ENCODE data around the gene TMEM243.
"Not testable (repeated sequence)": the region's sequence is repeated elsewhere in the genome, so short reads cannot be mapped to it uniquely, and the experiment has no call there.

The TMEM243 gene

DNA sequence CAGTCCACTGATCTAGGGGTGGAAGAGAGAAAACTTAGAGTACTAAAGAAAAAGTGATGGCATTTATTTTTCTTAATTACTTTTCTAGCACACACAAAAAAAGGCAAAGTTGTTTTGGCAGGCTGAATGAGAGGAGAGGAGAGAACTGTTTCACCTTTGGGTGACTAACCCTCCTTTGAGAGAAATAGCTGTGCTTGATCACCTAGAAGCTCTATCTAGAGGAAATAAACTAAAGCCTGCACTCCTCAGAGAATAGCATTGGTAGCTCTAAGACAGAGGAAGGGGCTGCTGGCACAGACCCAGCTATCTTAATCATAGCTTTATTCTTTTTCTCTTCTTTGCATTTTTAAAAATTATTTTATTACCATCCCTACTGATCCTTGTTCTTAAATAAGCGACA is 6.3 kb downstream of the TMEM243 start:
- FAIRE-seq (no peak), DNase-seq (ENCODE audit: insufficient read length, low spot score) (no peak)

DNA sequence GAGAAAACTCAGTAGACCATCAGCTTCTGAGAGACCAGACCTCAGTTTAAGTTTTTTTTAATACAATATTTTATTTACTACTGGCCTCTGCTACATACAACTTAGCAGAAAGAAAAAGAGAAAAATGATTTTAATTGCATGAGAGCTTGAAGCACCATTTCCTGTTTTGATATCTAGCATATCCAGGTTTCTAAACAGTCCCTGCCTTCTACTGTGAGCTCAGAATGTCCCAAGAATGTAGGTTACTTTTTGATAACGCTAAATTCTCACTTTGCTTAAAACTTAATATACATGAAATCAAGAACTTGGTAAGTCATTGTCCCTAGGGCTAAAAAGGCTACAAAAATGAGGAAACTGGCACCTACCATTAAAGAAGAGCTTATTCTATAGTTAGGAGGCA is 7.0 kb downstream of the TMEM243 start:
- no peak for DNase-seq (ENCODE audit: insufficient read length, low spot score)
- FAIRE-seq = no peak

DNA sequence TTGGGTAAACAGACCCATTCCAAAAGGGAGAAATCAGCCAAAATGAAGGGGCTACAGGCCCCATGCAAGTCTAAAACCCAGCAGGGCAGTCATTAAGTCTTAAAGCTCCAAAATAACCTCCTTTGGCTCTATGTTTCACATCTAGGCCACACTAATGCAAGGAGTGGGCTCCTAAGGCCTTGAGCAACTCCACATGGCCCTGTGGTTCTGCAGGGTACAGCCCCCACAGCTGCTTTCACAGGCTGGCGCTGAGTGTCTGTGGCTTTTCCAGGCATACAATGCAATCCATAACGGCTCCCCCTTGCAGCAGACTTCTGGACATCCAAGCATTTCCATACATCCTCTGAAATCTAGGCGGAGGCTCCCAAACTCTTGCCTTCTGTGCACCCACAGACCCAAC is 9.0 kb downstream of the TMEM243 start:
- FAIRE-seq (no peak), DNase-seq (ENCODE audit: insufficient read length, low spot score) (no peak)

DNA sequence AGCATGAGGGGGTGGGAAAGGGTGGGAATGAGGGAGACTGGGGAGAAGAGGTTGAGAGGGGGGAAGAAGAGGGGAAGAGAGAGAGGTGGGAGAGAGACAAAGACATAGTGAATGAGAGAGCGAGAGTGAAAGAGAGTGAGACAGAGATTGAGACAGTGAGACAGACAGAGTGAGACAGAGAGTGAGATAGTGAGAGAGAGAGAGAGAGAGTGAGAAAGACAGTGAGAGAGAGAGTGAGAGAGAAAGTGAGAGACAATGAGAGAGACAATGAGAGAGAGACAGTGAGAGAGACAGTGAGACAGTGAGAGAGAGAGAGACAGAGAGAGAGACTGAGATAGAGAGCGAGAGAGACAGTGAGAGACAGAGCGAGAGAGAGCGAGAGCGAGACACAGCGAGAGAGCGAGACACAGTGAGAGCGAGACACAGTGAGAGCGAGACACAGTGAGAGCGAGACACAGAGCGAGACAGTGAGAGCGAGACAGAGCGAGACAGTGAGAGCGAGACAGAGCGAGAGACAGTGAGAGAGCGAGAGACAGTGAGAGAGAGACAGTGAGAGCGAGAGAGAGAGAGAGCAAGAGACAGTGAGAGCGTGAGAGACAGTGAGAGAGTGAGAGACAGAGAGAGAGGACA is 10.1 kb downstream of the TMEM243 start:
- FAIRE-seq (no peak), DNase-seq (ENCODE audit: insufficient read length, low spot score) (no peak)

DNA sequence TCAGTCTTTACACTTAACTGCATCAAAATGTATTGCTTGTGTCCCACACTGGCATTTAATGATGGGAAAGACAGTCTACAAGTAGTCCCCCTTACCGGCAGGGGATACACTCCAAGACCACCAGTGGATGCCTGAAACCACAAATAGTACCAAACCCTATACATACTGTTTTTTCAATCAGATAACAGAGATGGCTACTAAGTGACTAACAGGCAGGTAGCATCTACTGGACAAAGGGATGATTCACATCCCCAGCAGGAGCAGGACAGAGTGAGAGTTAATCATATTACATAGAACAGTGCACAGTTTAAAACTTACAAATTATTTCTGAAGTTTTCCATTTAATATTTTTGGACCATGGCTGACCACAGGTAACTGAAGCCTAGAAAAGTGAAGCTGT is 13.2 kb downstream of the TMEM243 start:
- DNase-seq (ENCODE audit: insufficient read length, low spot score) (no peak), FAIRE-seq (no peak)

DNA sequence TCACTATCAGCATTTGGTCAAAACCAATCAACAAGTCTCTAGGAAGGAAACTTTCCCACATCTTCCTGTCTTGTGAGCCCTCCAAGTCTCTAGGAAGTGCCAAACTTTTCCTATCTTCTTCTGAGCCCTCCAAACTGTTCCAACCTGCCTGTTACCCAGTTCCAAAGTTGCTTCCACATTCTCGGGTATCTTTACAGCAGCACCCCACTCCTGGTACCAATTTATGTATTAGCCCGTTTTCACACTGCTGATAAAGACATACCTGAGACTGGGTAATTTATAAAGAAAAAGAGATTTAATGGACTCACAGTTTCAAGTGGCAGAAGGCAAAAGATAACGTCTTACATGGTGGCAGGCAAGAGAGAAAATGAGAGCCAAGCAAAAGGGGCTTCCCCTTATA is 13.8 kb downstream of the TMEM243 start:
- DNase-seq (ENCODE audit: insufficient read length, low spot score); FAIRE-seq: not testable (repeated sequence)

DNA sequence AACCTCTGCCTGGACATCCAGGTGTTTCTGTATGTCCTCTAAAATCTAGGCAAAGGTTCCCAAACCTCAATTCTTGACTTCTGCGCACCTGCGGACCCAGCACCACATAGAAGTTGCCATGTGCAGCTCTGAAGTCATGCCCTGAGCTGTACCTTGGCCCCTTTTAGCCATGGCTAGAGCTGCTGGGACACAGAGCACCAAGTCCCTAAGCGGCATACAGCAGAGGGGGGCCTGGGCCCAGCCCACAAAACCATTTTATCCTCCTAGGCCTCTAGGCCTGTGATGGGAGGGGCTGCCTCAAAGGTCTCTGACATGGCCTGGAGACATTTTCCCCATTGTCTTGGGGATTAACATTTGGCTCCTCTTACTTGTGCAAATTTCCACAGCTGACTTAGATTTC is 14.6 kb downstream of the TMEM243 start:
- FAIRE-seq = no peak
- DNase-seq (ENCODE audit: insufficient read length, low spot score) = no peak

DNA sequence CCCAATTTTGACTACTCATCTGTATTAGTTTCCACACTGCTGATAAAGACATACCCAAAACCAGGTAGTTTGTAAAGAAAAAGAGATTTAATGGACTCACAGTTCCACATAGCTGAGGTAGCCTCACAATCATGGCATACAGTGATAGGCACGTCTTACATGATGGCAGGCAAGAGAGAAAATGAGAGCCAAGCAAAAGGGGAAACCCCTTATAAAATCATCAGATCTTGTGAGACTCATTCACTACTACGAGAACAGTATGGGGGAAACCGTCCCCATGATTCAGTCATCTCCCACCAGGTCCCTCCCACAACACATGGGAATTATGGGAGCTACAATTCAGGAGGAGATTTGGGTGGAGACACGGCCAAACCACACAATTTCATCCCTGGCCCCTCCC is 15.6 kb downstream of the TMEM243 start:
- not testable (repeated sequence) for DNase-seq (ENCODE audit: insufficient read length, low spot score); FAIRE-seq

DNA sequence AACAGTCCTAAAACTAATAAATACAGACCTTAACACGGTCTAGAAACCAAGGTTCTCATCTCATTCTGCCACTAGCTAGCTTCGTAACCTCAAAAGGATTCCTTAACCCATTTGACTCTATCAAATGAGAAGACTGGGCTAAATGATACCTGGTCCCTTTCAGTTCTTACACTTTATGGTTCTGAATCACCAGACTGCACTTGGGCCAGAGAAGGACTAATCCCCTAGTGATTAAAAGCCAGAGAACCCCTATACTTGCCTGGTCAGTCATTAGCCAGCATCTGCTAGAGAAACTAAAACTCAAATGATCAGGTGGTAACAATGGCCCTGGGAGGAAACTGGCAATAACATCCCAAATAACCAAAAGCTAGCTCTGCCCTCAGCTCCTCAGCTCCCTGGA is 16.8 kb downstream of the TMEM243 start:
- no peak for FAIRE-seq
- DNase-seq (ENCODE audit: insufficient read length, low spot score) = no peak

DNA sequence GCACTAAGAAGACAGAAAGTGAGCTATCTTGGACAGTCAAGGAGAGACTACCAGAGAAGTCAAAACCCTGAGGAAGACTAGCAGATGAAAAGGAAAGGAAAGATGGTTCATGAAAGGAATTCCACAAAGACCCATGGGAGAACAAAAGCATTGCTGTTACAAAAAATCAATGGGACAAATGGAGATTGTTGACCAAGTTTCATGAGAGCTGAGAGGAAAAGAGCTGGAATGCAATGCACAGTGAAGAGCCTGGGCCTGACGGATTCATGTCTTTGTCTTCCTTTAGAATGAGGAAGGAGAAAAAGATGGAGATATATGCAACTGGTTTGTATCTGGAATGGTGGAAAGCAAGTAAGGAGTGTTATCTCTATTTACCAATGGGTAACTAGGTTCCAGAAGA is 17.3 kb downstream of the TMEM243 start:
- FAIRE-seq (no peak), DNase-seq (ENCODE audit: insufficient read length, low spot score) (no peak)

DNA sequence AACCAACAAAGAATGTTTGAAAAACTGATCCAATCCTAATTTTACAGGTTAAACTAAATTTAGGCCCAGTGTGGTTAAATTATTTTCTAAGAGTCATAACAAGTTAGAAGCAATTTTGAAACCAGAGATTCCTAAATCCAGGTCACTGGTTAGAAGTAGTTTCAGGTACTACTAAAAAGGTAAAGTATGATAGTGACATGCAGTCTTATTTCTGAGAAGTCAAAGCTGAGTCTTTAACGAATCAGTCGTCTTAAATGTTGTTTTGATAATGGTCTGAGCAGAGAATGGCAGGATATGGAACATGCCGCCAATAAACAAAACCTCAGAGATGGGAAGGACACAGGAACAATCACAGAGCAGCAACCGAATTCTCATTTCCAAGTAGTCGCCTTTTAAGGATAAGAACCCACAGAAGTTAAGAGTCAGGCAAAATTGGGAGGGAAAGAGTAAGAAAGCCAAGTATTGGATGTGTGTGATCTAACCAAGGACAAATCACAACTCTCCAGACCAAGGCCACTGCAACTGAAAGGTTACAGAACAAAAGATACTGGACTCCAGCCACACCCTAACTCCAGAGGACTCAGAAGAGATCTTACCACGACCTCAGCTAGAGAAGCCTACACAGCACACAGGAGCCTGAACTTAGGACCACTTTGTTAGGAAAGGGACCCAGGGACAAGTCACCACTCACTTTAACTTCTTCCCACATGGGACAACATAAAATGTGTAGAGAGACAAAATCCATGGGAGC is 19.7 kb downstream of the TMEM243 start:
- DNase-seq (ENCODE audit: insufficient read length, low spot score) (no peak), FAIRE-seq (no peak)

DNA sequence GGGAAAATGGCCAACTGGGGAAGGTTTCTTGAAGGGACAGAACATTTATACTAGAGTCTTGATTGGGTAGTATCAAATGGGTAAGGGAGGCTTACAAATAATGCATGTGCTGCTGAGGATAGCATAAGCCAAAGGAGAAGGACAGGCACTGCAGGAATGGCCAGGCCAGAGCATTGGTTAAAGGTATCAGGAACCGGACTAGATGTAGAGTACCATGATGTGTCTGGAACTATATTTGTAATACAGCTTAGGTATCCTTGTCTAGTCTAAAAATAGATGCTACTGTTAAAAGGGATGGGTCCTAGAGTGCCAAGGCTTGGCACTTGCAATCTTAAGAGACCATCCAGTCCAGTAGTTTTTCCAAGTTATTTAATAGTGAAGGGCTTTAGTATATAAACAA is 20.3 kb downstream of the TMEM243 start:
- no peak for FAIRE-seq
- no peak for DNase-seq (ENCODE audit: insufficient read length, low spot score)

DNA sequence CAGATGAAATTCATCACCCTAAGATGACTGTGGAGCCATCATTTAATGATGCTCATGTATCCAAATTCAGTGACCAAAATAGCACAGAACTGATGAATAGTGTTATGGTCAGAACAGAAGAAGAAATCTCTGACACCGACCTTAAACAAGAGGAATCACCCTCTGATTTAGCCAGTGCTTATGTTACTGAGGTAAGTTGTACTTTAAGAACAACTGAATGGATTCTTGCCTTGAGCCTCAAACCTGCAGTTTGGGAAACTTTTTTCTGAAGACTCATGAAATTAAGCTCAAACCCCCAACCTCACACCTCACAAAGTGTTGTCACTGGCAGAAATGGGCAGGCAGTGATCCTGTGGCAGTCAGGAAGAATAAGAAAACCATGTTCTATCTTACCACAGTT is 25.6 kb downstream of the TMEM243 start:
- no peak for FAIRE-seq
- no peak for DNase-seq (ENCODE audit: insufficient read length, low spot score)

DNA sequence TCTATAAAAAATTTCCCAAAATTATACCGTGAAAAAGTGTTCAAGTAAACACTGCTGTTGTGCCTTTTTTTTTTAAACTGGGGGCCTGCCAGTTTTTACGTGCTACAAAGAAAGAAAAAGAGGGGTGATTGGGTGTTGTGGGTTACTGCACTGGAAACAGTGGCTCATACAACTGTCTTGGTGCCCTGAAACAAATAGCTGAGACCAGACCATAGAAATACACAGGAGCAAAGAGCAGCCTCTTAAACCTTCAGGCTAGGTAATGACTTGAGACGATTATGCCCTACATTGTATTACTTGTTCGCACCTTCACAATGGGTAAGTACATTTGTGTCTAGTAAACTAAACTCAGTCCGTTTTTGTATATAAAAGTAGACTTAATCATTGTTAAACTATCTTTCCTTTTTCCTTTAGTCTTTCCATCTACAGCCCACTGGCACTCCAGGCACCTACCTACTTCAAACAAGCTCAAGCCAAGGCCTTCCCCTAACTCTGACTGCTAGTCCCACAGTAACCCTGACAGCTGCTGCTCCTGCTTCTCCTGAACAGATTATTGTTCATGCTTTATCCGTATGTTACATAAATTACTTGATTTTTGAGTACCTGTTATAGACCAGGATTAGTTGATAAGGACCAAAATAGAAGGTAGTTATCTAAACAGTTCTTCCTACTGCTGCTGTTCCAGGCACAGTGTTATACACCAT is 26.6 kb downstream of the TMEM243 start:
- no peak for FAIRE-seq
- DNase-seq (ENCODE audit: insufficient read length, low spot score) = no peak

DNA sequence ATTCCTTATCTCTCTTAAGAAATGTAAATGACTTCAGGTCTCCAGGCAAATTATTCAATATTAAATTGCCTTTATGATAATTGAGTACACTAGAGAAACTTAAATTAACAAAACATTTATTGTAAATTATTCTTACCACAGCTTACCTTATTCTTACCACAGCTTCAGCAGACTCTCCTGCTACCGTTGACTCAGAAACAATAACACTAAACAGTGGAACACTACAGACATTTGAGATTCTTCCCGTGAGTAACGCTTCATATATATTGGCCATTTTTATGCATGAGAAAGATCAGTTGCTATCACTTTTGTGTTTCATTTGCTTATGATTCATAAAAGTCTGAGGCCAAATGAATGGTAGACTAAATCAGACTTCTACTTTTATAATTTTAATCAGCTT is 28.7 kb downstream of the TMEM243 start:
- FAIRE-seq = no peak
- DNase-seq (ENCODE audit: insufficient read length, low spot score) = no peak

DNA sequence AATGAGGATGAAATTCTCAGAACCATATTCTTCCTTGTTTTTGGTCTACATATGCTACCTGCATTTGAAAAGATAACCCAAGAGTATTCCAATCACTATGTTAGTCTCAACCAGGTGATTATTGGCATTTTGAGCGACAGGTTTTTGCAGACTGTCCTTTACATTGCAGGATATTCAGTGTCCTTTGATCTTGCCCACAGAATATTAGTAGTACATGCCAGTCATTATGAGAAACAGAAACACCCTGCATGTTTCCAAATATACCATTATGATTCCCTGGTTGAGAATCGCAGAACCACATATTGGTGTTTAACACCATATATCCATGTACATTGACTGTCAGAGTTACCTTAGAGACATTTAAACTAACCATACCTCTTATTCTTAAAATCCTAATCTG is 30.6 kb downstream of the TMEM243 start:
- FAIRE-seq (no peak), DNase-seq (ENCODE audit: insufficient read length, low spot score) (no peak)

DNA sequence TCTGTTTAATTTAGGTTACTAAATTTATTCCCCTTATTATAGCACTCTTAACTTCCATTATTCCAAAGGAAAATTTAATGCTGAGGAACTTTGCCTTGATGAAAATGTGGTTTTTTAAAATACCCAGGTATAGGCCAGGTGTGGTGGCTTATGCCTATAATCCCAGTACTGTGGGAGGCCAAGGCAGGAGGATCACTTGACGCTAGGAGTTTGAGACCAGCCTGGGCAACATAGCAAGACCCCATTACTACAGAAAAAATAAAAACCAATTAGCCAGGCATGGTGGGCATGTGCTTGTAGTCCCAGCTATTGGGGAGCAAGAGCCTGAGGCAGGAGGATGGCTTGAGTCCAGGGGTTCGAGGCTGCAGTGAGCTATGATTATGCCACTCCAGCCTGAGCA is 32.4 kb downstream of the TMEM243 start:
- DNase-seq (ENCODE audit: insufficient read length, low spot score) (no peak), FAIRE-seq (no peak)

DNA sequence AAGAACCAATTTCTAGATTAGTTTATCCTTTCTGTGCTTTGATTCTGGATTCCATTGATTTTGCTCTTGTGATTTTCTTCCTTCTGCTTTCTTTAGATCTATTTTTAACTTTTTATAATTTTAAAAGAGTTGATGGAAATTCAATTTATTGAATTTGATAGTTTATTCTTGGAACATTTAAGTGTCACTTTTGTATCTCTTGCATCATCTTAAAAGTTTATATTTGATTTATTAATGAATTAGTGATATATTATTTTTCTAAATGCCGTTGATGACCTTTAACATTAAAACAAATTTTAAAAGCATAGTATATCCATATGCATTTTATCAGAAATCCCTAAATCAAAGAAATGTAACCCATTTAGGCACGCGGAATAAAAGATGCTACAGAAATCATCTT is 40.4 kb downstream of the TMEM243 start:
- FAIRE-seq (no peak), DNase-seq (ENCODE audit: insufficient read length, low spot score) (no peak)

DNA sequence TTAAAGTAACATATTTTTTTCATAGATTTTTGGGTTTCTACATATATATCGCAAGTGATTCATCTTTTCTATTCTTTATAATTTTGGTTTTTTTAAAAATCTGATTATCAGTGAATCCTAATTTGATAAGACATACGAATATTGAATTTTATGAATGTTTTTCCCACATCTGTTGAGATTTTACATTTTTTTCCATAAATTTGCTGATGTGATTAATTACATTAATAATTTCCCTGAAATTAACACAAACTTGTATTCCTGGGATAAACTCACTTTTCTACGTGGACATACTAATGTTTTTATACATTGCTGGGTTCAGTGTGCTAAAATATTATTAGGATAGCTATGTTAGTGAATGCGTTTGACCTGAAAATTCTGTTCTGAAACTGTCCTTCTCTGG is 41.2 kb downstream of the TMEM243 start:
- FAIRE-seq (no peak), DNase-seq (ENCODE audit: insufficient read length, low spot score) (no peak)

DNA sequence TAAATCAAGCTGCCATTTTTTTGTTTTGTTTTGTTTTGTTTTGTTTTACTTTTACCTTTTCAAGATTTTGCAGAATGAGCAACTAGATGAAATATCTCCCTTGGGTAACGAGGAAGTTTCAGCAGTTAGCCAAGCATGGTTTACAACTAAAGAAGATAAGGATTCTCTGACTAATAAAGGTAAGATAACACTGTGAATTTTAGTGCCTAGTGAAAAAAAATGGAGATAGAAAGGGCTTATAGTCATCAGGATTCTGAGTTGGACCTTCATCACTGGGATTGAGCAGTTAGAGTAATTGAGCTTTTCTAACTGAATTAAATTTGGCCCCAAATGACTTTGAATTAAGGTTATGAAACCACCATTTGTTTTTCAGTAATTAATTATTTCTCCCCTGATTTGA is 46.1 kb downstream of the TMEM243 start:
- no peak for FAIRE-seq

DNA sequence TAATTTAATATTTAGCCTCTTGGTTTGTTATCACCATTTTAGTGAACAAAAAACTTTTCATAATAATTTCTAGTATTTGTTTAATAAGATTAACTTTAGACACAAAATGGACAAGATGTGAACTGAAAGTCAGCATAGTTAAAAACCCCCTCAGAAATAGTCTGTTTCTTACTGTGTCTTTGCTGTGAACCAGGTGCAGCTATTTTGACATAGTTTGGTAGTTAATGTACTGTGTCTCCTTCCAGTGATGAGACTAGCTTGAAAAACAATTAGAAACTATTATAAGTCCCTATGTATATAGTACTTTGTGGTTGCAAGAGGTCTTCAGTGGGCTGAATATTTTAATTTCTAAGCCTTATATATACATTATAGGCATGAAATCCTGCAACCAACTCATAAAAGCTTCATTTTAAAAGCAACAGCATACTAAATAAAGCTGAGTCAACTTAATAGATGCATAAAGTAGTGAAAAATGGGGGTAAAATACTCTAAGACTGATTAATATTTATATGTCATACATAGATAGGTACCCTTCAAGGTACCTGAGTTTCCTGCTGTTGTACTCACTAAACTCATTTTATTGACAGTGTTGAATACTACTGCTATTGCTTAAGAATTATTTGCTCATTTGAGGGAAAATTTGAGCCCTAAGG is 48.1 kb downstream of the TMEM243 start:
- no peak for FAIRE-seq
- no peak for DNase-seq (ENCODE audit: insufficient read length, low spot score)

More for the DNA sequence above, 46.1 kb downstream of the TMEM243 start:
- no peak for DNase-seq (ENCODE audit: insufficient read length, low spot score)

DNA sequence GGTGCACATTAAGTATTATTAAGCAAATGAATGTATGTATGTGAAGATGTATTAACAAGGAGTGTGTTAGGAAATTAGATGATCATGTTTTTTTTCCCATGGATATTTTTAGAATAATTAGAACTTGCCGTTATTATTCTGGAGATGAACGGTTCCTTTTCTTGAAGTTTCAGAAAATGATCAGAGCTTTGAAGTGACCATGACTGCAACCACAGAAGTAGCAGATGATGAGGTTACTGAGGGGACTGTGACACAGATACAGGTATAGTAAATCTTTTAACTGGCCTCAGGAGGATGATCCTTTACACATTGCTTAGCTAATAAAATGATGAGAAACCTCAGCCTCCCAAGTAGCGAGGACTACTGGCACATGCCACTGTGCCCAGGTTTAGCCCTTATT is 48.7 kb downstream of the TMEM243 start:
- FAIRE-seq = no peak
- DNase-seq (ENCODE audit: insufficient read length, low spot score) = no peak

All from HTR-8/SVneo (cell line).